Activated CD4-positive, alpha-beta T cell treated with anti-CD3 and anti-CD28 coated beads, Interleukin-2, amount 10 ng/mL, durations not matched to agents 24 days and 14 days (primary cell): Measurements from ENCODE around the gene TMCC3. TPM values are rescaled to one million over a fixed set of nuclear protein-coding genes. Genes with fewer than 3 reads are reported as not detected.

Source experiments
- DNase-seq: peaks from one replicate; pipeline ENCODE4 v3.0.0; 2022
- H3K27ac Mint-ChIP-seq: one replicate; pipeline ENCODE4 v1.8.0; 2022; ENCODE audit warnings: mild to moderate bottlenecking, mixed read lengths
- H3K27me3 Mint-ChIP-seq: one replicate; pipeline ENCODE4 v1.8.0; 2022; ENCODE audit warnings: mixed read lengths
- H3K36me3 Mint-ChIP-seq: one replicate; pipeline ENCODE4 v1.8.0; 2022; ENCODE audit warnings: low read depth, mild to moderate bottlenecking, mixed read lengths
- H3K4me1 Mint-ChIP-seq: one replicate; pipeline ENCODE4 v1.8.0; 2021; ENCODE audit warnings: mixed read lengths
- H3K4me3 Mint-ChIP-seq: one replicate; pipeline ENCODE4 v1.8.0; 2022; ENCODE audit warnings: mild to moderate bottlenecking, moderate library complexity, mixed read lengths
- H3K9me3 Mint-ChIP-seq: one replicate; pipeline ENCODE4 v1.8.0; 2021; ENCODE audit warnings: mixed read lengths
- intact Hi-C: fragments of 100-400 bp; cut with micrococcal nuclease; formaldehyde crosslinking; loops from one replicate; pipeline ENCODE4 v1.15.1; 2023
- total RNA-seq: library from RNA; stranded (reverse); gene quantifications from 2 replicates; pipeline ENCODE4 v1.2.3, GENCODE V29; 2022

Gene TMCC3
- total RNA-seq, 1 donor from 2014 or later, result not detected

DNA sequence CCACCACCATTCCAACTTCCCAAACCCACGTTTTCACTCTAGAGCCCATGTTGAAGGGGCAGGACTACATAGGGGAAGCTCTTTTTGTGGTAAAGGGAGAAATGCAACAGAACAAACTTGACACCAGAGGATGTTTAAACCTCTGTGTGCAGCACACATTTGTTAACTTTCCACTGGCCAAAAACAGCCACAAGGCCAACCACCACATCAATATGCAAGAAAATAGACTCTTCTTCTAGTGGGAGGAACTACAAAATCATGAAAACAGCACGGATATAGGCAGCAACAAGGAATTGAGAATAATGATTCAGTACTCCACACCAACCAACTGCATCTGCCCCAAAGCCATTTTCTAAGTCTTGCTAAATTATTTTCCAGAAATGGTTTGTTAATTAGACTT, 124.4 kb downstream of the TMCC3 start:
- Mint-ChIP-seq H3K27ac (no peak overlapping the region), H3K27me3 (peaks cover 12% of the 10 kb centered on the region), H3K4me1 (peaks cover 2% of the 10 kb centered on the region), H3K4me3 (no peak overlapping the region), H3K9me3 (no peaks in the 10 kb centered on the region), H3K36me3 (no peaks in the 10 kb centered on the region)
- no peak for DNase-seq
- intact Hi-C loops, result loop anchor here (10.0 kb wide), 1 partner anchor 221 kb away; no protein-coding TSS in a partner anchor

Other genes starting within 250 kb of the TMCC3 start
- gene CEP83, start 190.7 kb downstream of the TMCC3 start, total RNA-seq, result 36.9 and 38.7 TPM in 2 replicates